CD4-positive, alpha-beta T cell treated with Interferon alpha-2 for 1 hour (primary cell): ENCODE measurements around the gene ARID1A.

Experiments used
- DNase-seq, 2 donors: peaks; one replicate each; pipeline ENCODE4 v3.0.0-alpha.2; 2020 to 2022

ARID1A gene

GRCh38 chr1:26829184-26829911, 133.5 kb downstream of the ARID1A start:
- no peak for DNase-seq

GRCh38 chr1:26831059-26831458, 135.2 kb downstream of the ARID1A start:
- no peak for DNase-seq
